IMR-90 (cell line): Measurements from ENCODE around the gene LTBP1. TPM values are rescaled to one million over a fixed set of nuclear protein-coding genes. Genes with fewer than 3 reads are reported as not detected.
A peak's percentile ranks its signal among the peaks of the same experiment; 100 is the strongest.

ENCODE experiments used
- ATAC-seq: fragments of 200-7000 bp; cut with Tn5 transposase; 2 replicates; pipeline ENCODE4 v1.9.1; 2020; ENCODE audit warnings: low read depth, mild to moderate bottlenecking, moderate library complexity
- BruUV-seq: library from RNA; stranded (reverse); fragments of 400-500 nt; replicated peaks from 2 replicates; lab custom pipeline; 2021; lab: Mats Ljungman, UMichigan
- CTCF ChIA-PET: fragments of 300-600 bp; formaldehyde crosslinking; extraction: SDS; loops from one replicate; lab custom pipeline; 2021; ENCODE audit warnings: antibody characterized with exemption; lab: Yijun Ruan, JAX
- POLR2A ChIA-PET: fragments of 300-600 bp; sonication (Branson Sonifier 250); formaldehyde crosslinking; loops from one replicate; lab custom pipeline; 2022; ENCODE audit warnings: antibody characterized with exemption; ENCODE audit not compliant: unreplicated experiment; lab: Charles Lee
- DNase-seq: peaks from one replicate; pipeline ENCODE4 v3.0.0; 2013
- H2AFZ ChIP-seq: replicated peaks from 2 replicates; pipeline ENCODE3; 2013; ENCODE audit warnings: low read length, mild to moderate bottlenecking; ENCODE audit not compliant: poor library complexity
- H2AK5ac ChIP-seq: 2 replicates; pipeline ENCODE4 v1.6.1; 2013; ENCODE audit warnings: low read depth, low read length, inconsistent platforms
- H2AK9ac ChIP-seq: replicated peaks from 2 replicates; pipeline ENCODE3; 2013; ENCODE audit warnings: mild to moderate bottlenecking, low read depth, low read length, moderate library complexity; ENCODE audit not compliant: poor library complexity
- H2BK120ac ChIP-seq: 2 replicates; pipeline ENCODE4 v1.6.1; 2013; ENCODE audit warnings: low read depth, low read length, inconsistent platforms
- H2BK15ac ChIP-seq: 3 replicates; pipeline ENCODE4 v1.6.1; 2013; ENCODE audit warnings: low read depth, low read length, inconsistent platforms
- H2BK20ac ChIP-seq: 2 replicates; pipeline ENCODE4 v1.6.1; 2013; ENCODE audit warnings: low read depth, mild to moderate bottlenecking, inconsistent platforms, low read length, moderate library complexity
- H2BK5ac ChIP-seq: 2 replicates; pipeline ENCODE4 v1.6.1; 2013; ENCODE audit warnings: mild to moderate bottlenecking, low read depth, low read length, inconsistent platforms; ENCODE audit not compliant: poor library complexity, severe bottlenecking
- H3K14ac ChIP-seq: replicated peaks from 2 replicates; pipeline ENCODE4 v1.6.1; 2013; ENCODE audit warnings: low read depth, low read length, inconsistent platforms
- H3K18ac ChIP-seq: 2 replicates; pipeline ENCODE4 v1.6.1; 2013; ENCODE audit warnings: low read depth, low read length, control low read depth
- H3K23ac ChIP-seq: 2 replicates; pipeline ENCODE4 v1.6.1; 2013; ENCODE audit warnings: low read depth, low read length, inconsistent platforms
- H3K27ac ChIP-seq: 2 replicates; pipeline ENCODE4 v1.5.1; 2013; ENCODE audit warnings: mild to moderate bottlenecking, control low read depth, low read length; ENCODE audit not compliant: insufficient read depth
- H3K27me3 ChIP-seq: 2 replicates; pipeline ENCODE4 v1.6.1; 2013; ENCODE audit warnings: low read length; ENCODE audit not compliant: control insufficient read depth, insufficient read depth
- H3K36me3 ChIP-seq: 2 replicates; pipeline ENCODE4 v1.6.1; 2013; ENCODE audit warnings: low read length, mixed read lengths; ENCODE audit not compliant: control insufficient read depth, insufficient read depth
- H3K4ac ChIP-seq: 2 replicates; pipeline ENCODE4 v1.6.1; 2013; ENCODE audit warnings: low read depth, low read length, inconsistent platforms
- H3K4me1 ChIP-seq: 2 replicates; pipeline ENCODE4 v1.6.1; 2013; ENCODE audit warnings: low read length, mixed read lengths; ENCODE audit not compliant: control insufficient read depth, insufficient read depth
- H3K4me2 ChIP-seq: 2 replicates; pipeline ENCODE4 v1.6.1; 2013; ENCODE audit warnings: low read depth, mild to moderate bottlenecking, control low read depth, low read length, moderate library complexity
- H3K4me3 ChIP-seq: 2 replicates; pipeline ENCODE4 v1.5.1; 2013; ENCODE audit warnings: low read depth, mild to moderate bottlenecking, control low read depth, low read length, moderate library complexity; ENCODE audit not compliant: insufficient read depth
- H3K56ac ChIP-seq: 2 replicates; pipeline ENCODE4 v1.6.1; 2013; ENCODE audit warnings: low read length, inconsistent platforms; ENCODE audit not compliant: insufficient read depth; ENCODE audit errors: extremely low read depth
- H3K79me1 ChIP-seq, 2 experiments: 2 replicates each; pipeline ENCODE4 v1.6.1; 2013; ENCODE audit warnings: low read length in 2 of 2, inconsistent platforms in 1 of 2, low read depth in 1 of 2
- H3K9ac ChIP-seq: 2 replicates; pipeline ENCODE4 v1.6.1; 2013; ENCODE audit warnings: low read depth, low read length, control low read depth
- H3K9me1 ChIP-seq: 2 replicates; pipeline ENCODE4 v1.6.1; 2013; ENCODE audit warnings: low read length, inconsistent platforms; ENCODE audit not compliant: insufficient read depth
- H3K9me3 ChIP-seq: 2 replicates; pipeline ENCODE4 v1.6.1; 2013; ENCODE audit warnings: low read length; ENCODE audit not compliant: control insufficient read depth, insufficient read depth
- H4K20me1 ChIP-seq: 2 replicates; pipeline ENCODE4 v1.6.1; 2013; ENCODE audit warnings: low read length, inconsistent platforms; ENCODE audit not compliant: insufficient read depth
- H4K5ac ChIP-seq: 2 replicates; pipeline ENCODE4 v1.6.1; 2013; ENCODE audit warnings: mild to moderate bottlenecking, low read depth, low read length, control low read depth
- H4K8ac ChIP-seq, 2 experiments: 2 replicates each; pipeline ENCODE4 v1.6.1; 2013; ENCODE audit warnings: low read depth in 2 of 2, low read length in 2 of 2, control low read depth in 1 of 2, inconsistent platforms in 1 of 2
- H4K91ac ChIP-seq: 2 replicates; pipeline ENCODE4 v1.6.1; 2013; ENCODE audit warnings: low read depth, low read length, inconsistent platforms; ENCODE audit not compliant: insufficient read depth
- BHLHE40 ChIP-seq: fragments of 150-350 bp; IDR thresholded peaks from 2 replicates; pipeline ENCODE4 v1.6.1; 2016; ENCODE audit warnings: mild to moderate bottlenecking, low read depth, low read length
- ELK1 ChIP-seq: fragments of 150-350 bp; IDR thresholded peaks from 2 replicates; pipeline ENCODE4 v1.6.1; 2016; ENCODE audit warnings: low read depth, mild to moderate bottlenecking, low read length, moderate library complexity, borderline replicate concordance
- WGBS, 2 experiments: methylation state at CpG; one replicate each; pipeline versions ENCODE4 v1.1.5 to v1.1.7; 2013; ENCODE audit warnings: missing lambda C conversion rate in 2 of 2; ENCODE audit not compliant: insufficient read length in 1 of 2; ENCODE audit errors: extremely low coverage in 2 of 2; 5-methylcytosine and 5-hydroxymethylcytosine counted together
- dilution Hi-C: fragments of 300-500 bp; cut with HindIII; formaldehyde crosslinking; loops from one replicate; pipeline ENCODE4 v1.14.3; 2018; ENCODE audit warnings: low sequenced_read_pairs; ENCODE audit not compliant: unreplicated experiment
- in situ Hi-C: fragments of 300-500 bp; cut with MboI; formaldehyde crosslinking; loops from 3 replicates; pipeline ENCODE4 v1.14.3; 2019; ENCODE audit warnings: low sequenced_read_pairs, inconsistent platforms, mixed read lengths
- intact Hi-C: fragments of 100-400 bp; cut with micrococcal nuclease; formaldehyde crosslinking; loops from 2 replicates; pipeline ENCODE4 v1.10.0; 2022
- polyA plus RNA-seq, 3 experiments: library from polyadenylated mRNA; depleted of rRNA; stranded (reverse); fragments of >200 nt; gene quantifications; 2 replicates each; pipeline ENCODE4 v1.2.3, GENCODE V29; 2012; ENCODE audit warnings: low replicate concordance in 1 of 3
- total RNA-seq: library from RNA; depleted of rRNA; stranded (reverse); fragments of >200 nt; gene quantifications from 2 replicates; pipeline ENCODE4 v1.2.3, GENCODE V29; 2012

LTBP1 gene
- total and polyA plus RNA-seq, 2 of the 4 experiments (the other 2 are of a cell fraction), result 235 to 326 TPM

DNA sequence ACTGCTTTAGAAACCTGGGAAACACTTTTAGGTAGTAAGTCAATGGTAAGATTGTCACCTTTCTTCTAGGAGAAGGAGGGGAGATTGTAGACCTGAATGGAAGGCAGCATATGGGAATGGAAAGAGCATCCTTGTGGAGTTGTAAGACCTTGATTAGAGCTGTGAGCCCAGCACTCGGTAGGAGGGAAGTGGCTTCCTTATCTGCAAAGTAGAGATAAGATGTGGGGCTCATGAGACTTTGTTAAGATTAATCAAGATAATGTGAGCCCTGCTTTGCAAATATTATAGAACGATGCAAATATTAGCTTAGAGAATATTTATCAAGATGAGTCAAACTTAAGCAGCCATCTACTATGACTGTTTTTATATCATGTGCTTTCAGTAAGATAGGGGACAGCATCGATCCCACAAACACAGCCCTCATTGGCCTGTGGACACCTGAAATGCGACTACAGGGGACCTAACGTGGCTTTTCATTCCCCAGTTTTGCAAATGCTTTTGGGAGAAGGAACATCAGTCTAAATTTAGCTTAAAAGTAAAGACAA lies 243.7 kb downstream of the LTBP1 start:
- no peak overlapping the region for H3K9ac ChIP-seq
- peak overlapping the region; percentile 12 for H2BK5ac ChIP-seq
- no peak overlapping the region; the same call in 1 of the 2 replicates for H3K27ac ChIP-seq
- no peak overlapping the region for H2BK120ac ChIP-seq
- H4K20me1 ChIP-seq, result no peaks in the 10 kb centered on the region
- ChIA-PET CTCF (interaction anchor here (0.6 to 1.3 kb wide), 2 partner anchors 14 to 248 kb away, joined by 3 to 5 read pairs; no protein-coding TSS in a partner anchor), POLR2A (no interaction called here)
- peak overlapping the region; percentile 50; the same call in 1 of the 2 replicates for H3K14ac ChIP-seq
- TF ChIP-seq BHLHE40, result peak; percentile 56; the same call in 1 of the 2 replicates
- no peak for TF ChIP-seq ELK1
- H2AFZ ChIP-seq, result no peak overlapping the region
- H3K4me3 ChIP-seq, result no peak overlapping the region
- DNase-seq (peak; percentile 33), ATAC-seq (peak; percentile 58)
- H4K91ac ChIP-seq, result 0 out of 2 replicates have a peak overlapping the region, but pooled peaks have one; percentile 27
- H3K79me1 ChIP-seq, result peaks cover 34 to 65% of the 10 kb centered on the region in 2 experiments
- H2BK20ac ChIP-seq, result peak overlapping the region; percentile 55; the same call in 1 of the 2 replicates
- no peaks in the 10 kb centered on the region for H3K27me3 ChIP-seq
- H3K56ac ChIP-seq, result no peak overlapping the region
- BruUV-seq, result no TSS peak
- peak overlapping the region; percentile 49; the same call in 1 of the 2 replicates for H3K23ac ChIP-seq
- peak overlapping the region; percentile 27 for H3K4me2 ChIP-seq
- no peak overlapping the region for H4K5ac ChIP-seq
- peak overlapping the region; percentile 22; the same call in 1 of the 2 replicates for H3K4ac ChIP-seq
- intact Hi-C loops, result no loop called here
- WGBS, 2 experiments, result no CpG with 5 or more reads among the region's 5 CpGs
- in situ Hi-C loops, result no loop called here
- peaks cover 45% of the 10 kb centered on the region for H3K36me3 ChIP-seq
- peak overlapping the region in 1 of 2 experiments; percentile 39; a peak in 2 of 4 replicates for H4K8ac ChIP-seq
- H3K9me3 ChIP-seq, result no peaks in the 10 kb centered on the region
- H2AK9ac ChIP-seq, result no peak overlapping the region
- no peak overlapping the region for H2BK15ac ChIP-seq
- no peak overlapping the region for H3K18ac ChIP-seq
- dilution Hi-C loops, result no loop called here
- H3K9me1 ChIP-seq, result peaks cover 12% of the 10 kb centered on the region
- H3K4me1 ChIP-seq, result peaks cover 6% of the 10 kb centered on the region
- no peak overlapping the region for H2AK5ac ChIP-seq
